Measurements from ENCODE around the gene PSEN2. TPM values are rescaled to one million over a fixed set of nuclear protein-coding genes. Genes with fewer than 3 reads are reported as not detected.
"Not testable (repeated sequence)": the region's sequence is repeated elsewhere in the genome, so short reads cannot be mapped to it uniquely, and the experiment has no call there.

PSEN2 gene
- total and polyA plus RNA-seq, 2 donors, result 4.3 to 7.5 TPM

- no peaks in the 10 kb centered on the region for H3K9me3 ChIP-seq (ENCODE audit: control insufficient read depth in 2 of 2, insufficient read depth in 1 of 2, low read length in 1 of 2)
- peak overlapping the region; percentile 35 to 48 for H3K27ac ChIP-seq (ENCODE audit: low read depth in 1 of 2, low read length in 1 of 2)
- WGBS, result 7% methylated on average over 19 of the region's 19 CpGs
- H3K4me1 ChIP-seq (ENCODE audit: control insufficient read depth in 2 of 2, insufficient read depth in 2 of 2, low read length in 2 of 2), result peaks cover 12 to 38% of the 10 kb centered on the region in 2 donors
- H3K27me3 ChIP-seq (ENCODE audit: control insufficient read depth in 2 of 2, insufficient read depth in 1 of 2, low read length in 1 of 2), result no peaks in the 10 kb centered on the region
- no peaks in the 10 kb centered on the region for H3K36me3 ChIP-seq (ENCODE audit: control insufficient read depth in 2 of 2, insufficient read depth in 2 of 2, low read length in 1 of 2)
- no peak overlapping the region for H3K4me3 ChIP-seq (ENCODE audit: low read length in 2 of 2)
- peak; percentile 81 to 97 (median 92) for DNase-seq (ENCODE audit: low read depth in 6 of 9, low spot score in 9 of 9)
These were observed 42.4 kb upstream of the PSEN2 start for GRCh38 chr1:226827968-226828513.

- peaks cover 12 to 33% of the 10 kb centered on the region in 2 donors for H3K4me1 ChIP-seq (ENCODE audit: control insufficient read depth in 2 of 2, insufficient read depth in 2 of 2, low read length in 2 of 2)
- H3K27ac ChIP-seq (ENCODE audit: low read depth in 1 of 2, low read length in 1 of 2), result no peak overlapping the region
These were observed 41.3 kb upstream of the PSEN2 start for GRCh38 chr1:226829105-226829504.

GRCh38 chr1:226831953-226832352, 38.5 kb upstream of the PSEN2 start:
- no peaks in the 10 kb centered on the region for H3K9me3 ChIP-seq (ENCODE audit: control insufficient read depth in 2 of 2, insufficient read depth in 1 of 2, low read length in 1 of 2)
- peaks cover 12 to 18% of the 10 kb centered on the region in 2 donors for H3K4me1 ChIP-seq (ENCODE audit: control insufficient read depth in 2 of 2, insufficient read depth in 2 of 2, low read length in 2 of 2)
- 99% methylated on average over 4 of the region's 4 CpGs for WGBS
- no peaks in the 10 kb centered on the region for H3K27me3 ChIP-seq (ENCODE audit: control insufficient read depth in 2 of 2, insufficient read depth in 1 of 2, low read length in 1 of 2)
- H3K4me3 ChIP-seq (ENCODE audit: low read length in 2 of 2), result no peak overlapping the region
- DNase-seq (ENCODE audit: low read depth in 6 of 9, low spot score in 9 of 9), result no peak
- no peak overlapping the region for H3K27ac ChIP-seq (ENCODE audit: low read depth in 1 of 2, low read length in 1 of 2)
- H3K36me3 ChIP-seq (ENCODE audit: control insufficient read depth in 2 of 2, insufficient read depth in 2 of 2, low read length in 1 of 2), result no peaks in the 10 kb centered on the region

More at GRCh38 chr1:226829105-226829504, 41.3 kb upstream of the PSEN2 start:
- no peak overlapping the region for H3K4me3 ChIP-seq (ENCODE audit: low read length in 2 of 2)
- no peaks in the 10 kb centered on the region for H3K36me3 ChIP-seq (ENCODE audit: control insufficient read depth in 2 of 2, insufficient read depth in 2 of 2, low read length in 1 of 2)
- H3K9me3 ChIP-seq (ENCODE audit: control insufficient read depth in 2 of 2, insufficient read depth in 1 of 2, low read length in 1 of 2), result no peaks in the 10 kb centered on the region
- WGBS, result 96% methylated on average over 2 of the region's 2 CpGs
- H3K27me3 ChIP-seq (ENCODE audit: control insufficient read depth in 2 of 2, insufficient read depth in 1 of 2, low read length in 1 of 2), result no peaks in the 10 kb centered on the region
- DNase-seq (ENCODE audit: low read depth in 6 of 9, low spot score in 9 of 9), result no peak

GRCh38 chr1:226832613-226833012, 37.8 kb upstream of the PSEN2 start:
- H3K27ac ChIP-seq (ENCODE audit: low read depth in 1 of 2, low read length in 1 of 2), result no peak overlapping the region

GRCh38 chr1:226834179-226834578, 36.2 kb upstream of the PSEN2 start:
- H3K4me3 ChIP-seq (ENCODE audit: low read length in 2 of 2); H3K27ac ChIP-seq (ENCODE audit: low read depth in 1 of 2, low read length in 1 of 2): not testable (repeated sequence)
- 97% methylated on average over 6 of the region's 6 CpGs for WGBS

More at GRCh38 chr1:226832613-226833012, 37.8 kb upstream of the PSEN2 start:
- no peaks in the 10 kb centered on the region for H3K27me3 ChIP-seq (ENCODE audit: control insufficient read depth in 2 of 2, insufficient read depth in 1 of 2, low read length in 1 of 2)
- peaks cover 7 to 11% of the 10 kb centered on the region in 2 donors for H3K4me1 ChIP-seq (ENCODE audit: control insufficient read depth in 2 of 2, insufficient read depth in 2 of 2, low read length in 2 of 2)
- no peak for DNase-seq (ENCODE audit: low read depth in 6 of 9, low spot score in 9 of 9)
- WGBS, result 97% methylated on average over 9 of the region's 9 CpGs
- H3K36me3 ChIP-seq (ENCODE audit: control insufficient read depth in 2 of 2, insufficient read depth in 2 of 2, low read length in 1 of 2), result no peaks in the 10 kb centered on the region
- no peaks in the 10 kb centered on the region for H3K9me3 ChIP-seq (ENCODE audit: control insufficient read depth in 2 of 2, insufficient read depth in 1 of 2, low read length in 1 of 2)
- H3K4me3 ChIP-seq (ENCODE audit: low read length in 2 of 2), result no peak overlapping the region

GRCh38 chr1:226835396-226835795, 35.0 kb upstream of the PSEN2 start:
- H3K27me3 ChIP-seq (ENCODE audit: control insufficient read depth in 2 of 2, insufficient read depth in 1 of 2, low read length in 1 of 2); H3K4me3 ChIP-seq (ENCODE audit: low read length in 2 of 2); H3K4me1 ChIP-seq (ENCODE audit: control insufficient read depth in 2 of 2, insufficient read depth in 2 of 2, low read length in 2 of 2); DNase-seq (ENCODE audit: low read depth in 6 of 9, low spot score in 9 of 9); H3K9me3 ChIP-seq (ENCODE audit: control insufficient read depth in 2 of 2, insufficient read depth in 1 of 2, low read length in 1 of 2); H3K27ac ChIP-seq (ENCODE audit: low read depth in 1 of 2, low read length in 1 of 2); H3K36me3 ChIP-seq (ENCODE audit: control insufficient read depth in 2 of 2, insufficient read depth in 2 of 2, low read length in 1 of 2): not testable (repeated sequence)
- 97% methylated on average over 7 of the region's 7 CpGs for WGBS

More at GRCh38 chr1:226834179-226834578, 36.2 kb upstream of the PSEN2 start:
- H3K9me3 ChIP-seq (ENCODE audit: control insufficient read depth in 2 of 2, insufficient read depth in 1 of 2, low read length in 1 of 2); H3K4me1 ChIP-seq (ENCODE audit: control insufficient read depth in 2 of 2, insufficient read depth in 2 of 2, low read length in 2 of 2); DNase-seq (ENCODE audit: low read depth in 6 of 9, low spot score in 9 of 9); H3K36me3 ChIP-seq (ENCODE audit: control insufficient read depth in 2 of 2, insufficient read depth in 2 of 2, low read length in 1 of 2); H3K27me3 ChIP-seq (ENCODE audit: control insufficient read depth in 2 of 2, insufficient read depth in 1 of 2, low read length in 1 of 2): not testable (repeated sequence)

- WGBS, result 99% methylated on average over 2 of the region's 2 CpGs
- DNase-seq (ENCODE audit: low read depth in 6 of 9, low spot score in 9 of 9); H3K9me3 ChIP-seq (ENCODE audit: control insufficient read depth in 2 of 2, insufficient read depth in 1 of 2, low read length in 1 of 2); H3K4me1 ChIP-seq (ENCODE audit: control insufficient read depth in 2 of 2, insufficient read depth in 2 of 2, low read length in 2 of 2); H3K36me3 ChIP-seq (ENCODE audit: control insufficient read depth in 2 of 2, insufficient read depth in 2 of 2, low read length in 1 of 2); H3K27me3 ChIP-seq (ENCODE audit: control insufficient read depth in 2 of 2, insufficient read depth in 1 of 2, low read length in 1 of 2); H3K4me3 ChIP-seq (ENCODE audit: low read length in 2 of 2); H3K27ac ChIP-seq (ENCODE audit: low read depth in 1 of 2, low read length in 1 of 2): not testable (repeated sequence)
These were observed 32.5 kb upstream of the PSEN2 start for GRCh38 chr1:226837966-226838365.

GRCh38 chr1:226838456-226838855, 32.0 kb upstream of the PSEN2 start:
- H3K27me3 ChIP-seq (ENCODE audit: control insufficient read depth in 2 of 2, insufficient read depth in 1 of 2, low read length in 1 of 2), result no peaks in the 10 kb centered on the region
- no peaks in the 10 kb centered on the region for H3K9me3 ChIP-seq (ENCODE audit: control insufficient read depth in 2 of 2, insufficient read depth in 1 of 2, low read length in 1 of 2)
- no peak overlapping the region for H3K4me3 ChIP-seq (ENCODE audit: low read length in 2 of 2)
- WGBS, result 94% methylated on average over 3 of the region's 3 CpGs
- no peaks in the 10 kb centered on the region for H3K36me3 ChIP-seq (ENCODE audit: control insufficient read depth in 2 of 2, insufficient read depth in 2 of 2, low read length in 1 of 2)
- DNase-seq (ENCODE audit: low read depth in 6 of 9, low spot score in 9 of 9), result no peak
- no peak overlapping the region for H3K27ac ChIP-seq (ENCODE audit: low read depth in 1 of 2, low read length in 1 of 2)
- H3K4me1 ChIP-seq (ENCODE audit: control insufficient read depth in 2 of 2, insufficient read depth in 2 of 2, low read length in 2 of 2), result no peaks in the 10 kb centered on the region

- H3K36me3 ChIP-seq (ENCODE audit: control insufficient read depth in 2 of 2, insufficient read depth in 2 of 2, low read length in 1 of 2), result no peaks in the 10 kb centered on the region
- no peak overlapping the region for H3K4me3 ChIP-seq (ENCODE audit: low read length in 2 of 2)
- no peaks in the 10 kb centered on the region for H3K27me3 ChIP-seq (ENCODE audit: control insufficient read depth in 2 of 2, insufficient read depth in 1 of 2, low read length in 1 of 2)
- DNase-seq (ENCODE audit: low read depth in 6 of 9, low spot score in 9 of 9), result no peak
- no peak overlapping the region for H3K27ac ChIP-seq (ENCODE audit: low read depth in 1 of 2, low read length in 1 of 2)
- peaks cover 0 to 4% of the 10 kb centered on the region in 2 donors for H3K4me1 ChIP-seq (ENCODE audit: control insufficient read depth in 2 of 2, insufficient read depth in 2 of 2, low read length in 2 of 2)
- H3K9me3 ChIP-seq (ENCODE audit: control insufficient read depth in 2 of 2, insufficient read depth in 1 of 2, low read length in 1 of 2), result no peaks in the 10 kb centered on the region
These were observed 24.8 kb upstream of the PSEN2 start for GRCh38 chr1:226845624-226846023.

All from thymus (tissue), 11 donors.